Mesodermal cell (in vitro differentiated cells): ENCODE data around the gene RRP7A.
"Not testable (repeated sequence)": the region's sequence is repeated elsewhere in the genome, so short reads cannot be mapped to it uniquely, and the experiment has no call there.

Source experiments
- H3K27ac ChIP-seq: 2 replicates; pipeline ENCODE4 v1.7.0; 2013; ENCODE audit warnings: mild to moderate bottlenecking, low read depth, low read length, moderate library complexity; ENCODE audit not compliant: severe bottlenecking
- H3K36me3 ChIP-seq: 2 replicates; pipeline ENCODE4 v1.7.1; 2013; ENCODE audit warnings: mild to moderate bottlenecking, low read length, moderate library complexity; ENCODE audit not compliant: control insufficient read depth, insufficient read depth
- H3K4me1 ChIP-seq: one replicate; pipeline ENCODE4 v1.7.1; 2013; ENCODE audit warnings: mild to moderate bottlenecking, low read length; ENCODE audit not compliant: insufficient read depth, control insufficient read depth, poor library complexity, severe bottlenecking
- H3K4me3 ChIP-seq: 2 replicates; pipeline ENCODE4 v1.7.0; 2013; ENCODE audit warnings: low read length, control low read depth, mild to moderate bottlenecking; ENCODE audit not compliant: insufficient read depth, poor library complexity, severe bottlenecking; ENCODE audit errors: extremely low read depth
- H3K9me3 ChIP-seq: 2 replicates; pipeline ENCODE4 v1.7.1; 2013; ENCODE audit warnings: mild to moderate bottlenecking, low read length, moderate library complexity; ENCODE audit not compliant: control insufficient read depth
- WGBS, 2 experiments: methylation state at CpG; one replicate each; pipeline ENCODE4 v1.1.5; 2013; ENCODE audit warnings: missing lambda C conversion rate in 2 of 2; ENCODE audit not compliant: insufficient coverage in 2 of 2; 5-methylcytosine and 5-hydroxymethylcytosine counted together

RRP7A gene

DNA sequence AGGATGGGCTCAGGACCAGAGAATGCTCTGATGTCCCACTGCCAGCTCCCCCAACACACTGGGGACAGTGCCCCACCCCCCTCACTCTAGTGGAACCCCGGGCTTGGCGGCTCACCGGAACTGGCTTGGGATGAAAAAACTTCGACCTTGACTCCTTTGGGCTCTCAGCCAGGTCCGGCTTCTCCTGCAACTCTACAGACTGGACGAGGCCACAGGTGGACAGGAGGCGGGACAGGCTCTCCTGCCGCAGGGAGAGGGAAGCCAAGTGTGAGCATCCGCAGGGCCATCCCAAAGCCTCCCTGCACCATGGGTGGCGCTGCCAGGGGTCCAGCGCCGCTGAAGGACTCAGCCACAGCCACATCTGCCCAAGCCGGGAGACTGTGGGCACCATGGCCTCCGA lies 3.7 kb downstream of the RRP7A start:
- Histone ChIP-seq H3K36me3 (peaks cover 20% of the 10 kb centered on the region), H3K9me3 (no peaks in the 10 kb centered on the region)
- 96 to 98% methylated on average over 8 to 13 of the region's 14 CpGs for WGBS, 2 experiments

GRCh38 chr22:42515304-42515703 lies 4.3 kb downstream of the RRP7A start:
- H3K27ac ChIP-seq, H3K4me3 ChIP-seq, H3K9me3 ChIP-seq, H3K4me1 ChIP-seq: not testable (repeated sequence)
- peaks cover 20% of the 10 kb centered on the region for H3K36me3 ChIP-seq
- 91 to 93% methylated on average over 2 to 4 of the region's 8 CpGs for WGBS, 2 experiments

More for the DNA sequence above, 3.7 kb downstream of the RRP7A start:
- no peaks in the 10 kb centered on the region for H3K4me1 ChIP-seq
- H3K27ac ChIP-seq, result no peak overlapping the region
- no peak overlapping the region for H3K4me3 ChIP-seq

- H3K9me3 ChIP-seq, H3K4me1 ChIP-seq, H3K27ac ChIP-seq, H3K4me3 ChIP-seq: not testable (repeated sequence)
- WGBS, 2 experiments, result 83 to 87% methylated on average over 7 of the region's 17 CpGs
- H3K36me3 ChIP-seq, result peaks cover 20% of the 10 kb centered on the region
Measured at GRCh38 chr22:42514331-42514730, 5.3 kb downstream of the RRP7A start.

DNA sequence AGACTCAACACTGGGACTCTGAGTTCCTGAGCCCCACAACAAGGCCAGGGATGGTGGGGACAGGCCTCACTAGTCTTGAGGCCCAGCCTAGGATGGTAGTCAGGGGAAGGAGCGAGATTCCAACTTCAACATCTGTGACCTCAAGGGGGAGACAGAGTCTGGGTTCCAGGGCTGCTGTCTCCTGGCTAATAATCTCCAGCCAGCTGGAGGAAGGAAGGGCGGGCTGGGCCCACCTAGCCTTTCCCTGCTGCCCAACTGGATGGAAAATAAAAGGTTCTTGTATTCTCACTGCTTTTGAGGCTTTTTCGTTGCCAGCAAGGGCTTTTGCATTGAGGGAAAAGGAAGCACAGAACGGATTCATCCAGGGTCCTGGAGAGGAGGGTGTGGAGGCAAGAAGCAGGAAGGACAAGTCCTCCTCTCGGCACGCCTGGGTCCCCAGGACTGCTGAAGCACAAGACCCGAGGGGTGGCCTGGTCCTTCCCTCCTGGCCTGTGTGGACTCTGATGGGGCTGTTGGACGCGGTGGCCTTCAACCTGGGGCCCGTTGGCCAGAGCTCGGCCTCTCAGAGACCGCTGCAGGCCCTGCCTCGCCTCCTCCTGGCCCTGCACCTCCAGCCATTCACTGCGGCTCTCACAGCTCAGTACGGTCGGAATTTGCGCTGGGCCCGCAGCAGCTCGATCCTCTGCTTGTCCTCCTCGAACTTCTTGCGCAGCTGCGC lies 7.2 kb downstream of the RRP7A start:
- H3K36me3 ChIP-seq, result peaks cover 16% of the 10 kb centered on the region
- 89 to 97% methylated on average over 10 to 17 of the region's 22 CpGs for WGBS, 2 experiments
- H3K27ac ChIP-seq, H3K9me3 ChIP-seq, H3K4me3 ChIP-seq, H3K4me1 ChIP-seq: not testable (repeated sequence)

DNA sequence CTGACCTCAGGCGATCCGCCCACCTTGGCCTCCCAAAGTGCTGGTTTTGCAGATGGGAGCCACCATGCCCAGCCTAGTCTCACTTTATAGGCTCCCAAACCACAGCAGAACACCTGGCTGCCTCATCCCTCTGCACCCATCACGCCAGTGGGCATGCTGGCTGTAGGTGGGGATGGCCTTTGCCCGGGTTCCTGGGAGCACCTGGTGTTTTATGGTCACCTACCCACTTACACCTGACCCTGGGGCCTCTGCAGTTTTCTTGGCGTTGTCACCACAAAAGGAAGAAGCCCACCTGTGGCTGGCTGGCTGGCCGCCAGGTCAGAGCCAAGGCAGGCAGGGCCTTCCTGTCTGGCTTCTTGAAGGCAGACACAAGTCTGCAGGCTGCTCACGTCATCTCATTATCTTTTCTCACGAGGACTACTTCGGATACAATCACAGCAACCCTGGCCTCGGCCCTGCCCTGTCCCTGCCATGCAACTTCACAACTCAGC lies 8.2 kb downstream of the RRP7A start:
- no peaks in the 10 kb centered on the region for H3K9me3 ChIP-seq
- H3K4me3 ChIP-seq, result no peak overlapping the region
- H3K27ac ChIP-seq, result no peak overlapping the region
- peaks cover 16% of the 10 kb centered on the region for H3K36me3 ChIP-seq
- H3K4me1 ChIP-seq, result peaks cover 2% of the 10 kb centered on the region
- WGBS, 2 experiments, result 98 to 99% methylated on average over 7 to 9 of the region's 10 CpGs

DNA sequence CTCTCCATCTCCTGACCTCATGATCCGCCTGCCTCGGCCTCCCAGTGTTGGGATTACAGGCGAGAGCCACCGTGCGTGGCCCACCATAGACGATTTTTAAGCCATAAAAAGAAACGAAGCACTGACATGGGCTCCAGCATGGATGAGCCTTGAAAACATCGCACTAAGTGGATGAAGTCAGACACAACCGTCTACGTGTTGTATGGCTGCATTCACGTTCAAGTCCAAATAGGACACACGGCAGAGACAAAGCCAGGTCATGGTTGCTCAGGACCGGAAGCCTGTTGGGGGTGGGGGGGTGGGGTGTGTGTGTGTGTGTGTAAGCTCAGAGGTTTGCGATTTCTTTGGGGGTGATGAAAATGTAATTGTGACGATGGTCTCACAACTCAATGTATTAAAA lies 10.0 kb downstream of the RRP7A start:
- Histone ChIP-seq H3K36me3 (peaks cover 5% of the 10 kb centered on the region), H3K4me1 (peaks cover 2% of the 10 kb centered on the region), H3K4me3 (no peak overlapping the region), H3K9me3 (no peaks in the 10 kb centered on the region), H3K27ac (no peak overlapping the region)
- 93 to 95% methylated on average over 11 to 15 of the region's 15 CpGs for WGBS, 2 experiments

- not testable (repeated sequence) for H3K27ac ChIP-seq, H3K36me3 ChIP-seq, H3K9me3 ChIP-seq, H3K4me1 ChIP-seq, H3K4me3 ChIP-seq
- WGBS, 2 experiments, result 38 to 53% methylated on average over 6 to 8 of the region's 10 CpGs
Measured at GRCh38 chr22:42508975-42509364, 10.6 kb downstream of the RRP7A start.

GRCh38 chr22:42508327-42508974 lies 11.1 kb downstream of the RRP7A start:
- 29 to 64% methylated on average over 3 of the region's 11 CpGs for WGBS, 2 experiments
- not testable (repeated sequence) for H3K27ac ChIP-seq, H3K4me1 ChIP-seq, H3K36me3 ChIP-seq, H3K9me3 ChIP-seq, H3K4me3 ChIP-seq

DNA sequence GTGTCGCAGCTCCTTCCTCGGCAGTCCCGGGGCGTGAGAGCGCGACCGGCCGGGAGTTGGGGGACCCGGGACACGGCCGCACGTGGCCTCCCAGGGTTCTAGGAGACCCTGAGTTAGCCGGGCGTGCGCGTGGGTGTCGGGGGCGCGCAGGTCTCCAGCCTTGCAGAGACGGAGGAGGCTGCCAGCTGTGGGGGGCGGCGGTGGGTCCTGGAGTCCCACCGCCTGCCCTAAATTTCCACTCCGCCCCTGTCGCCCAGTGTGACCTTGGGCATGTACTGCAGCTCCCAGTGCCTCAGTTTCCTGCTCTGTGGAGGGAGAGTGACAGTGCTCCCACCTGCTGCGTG lies 18.8 kb downstream of the RRP7A start:
- no peaks in the 10 kb centered on the region for H3K9me3 ChIP-seq
- WGBS, 2 experiments, result 97 to 99% methylated on average over 17 to 26 of the region's 26 CpGs
- no peak overlapping the region for H3K4me3 ChIP-seq
- H3K27ac ChIP-seq, result no peak overlapping the region
- no peaks in the 10 kb centered on the region for H3K36me3 ChIP-seq
- no peaks in the 10 kb centered on the region for H3K4me1 ChIP-seq

DNA sequence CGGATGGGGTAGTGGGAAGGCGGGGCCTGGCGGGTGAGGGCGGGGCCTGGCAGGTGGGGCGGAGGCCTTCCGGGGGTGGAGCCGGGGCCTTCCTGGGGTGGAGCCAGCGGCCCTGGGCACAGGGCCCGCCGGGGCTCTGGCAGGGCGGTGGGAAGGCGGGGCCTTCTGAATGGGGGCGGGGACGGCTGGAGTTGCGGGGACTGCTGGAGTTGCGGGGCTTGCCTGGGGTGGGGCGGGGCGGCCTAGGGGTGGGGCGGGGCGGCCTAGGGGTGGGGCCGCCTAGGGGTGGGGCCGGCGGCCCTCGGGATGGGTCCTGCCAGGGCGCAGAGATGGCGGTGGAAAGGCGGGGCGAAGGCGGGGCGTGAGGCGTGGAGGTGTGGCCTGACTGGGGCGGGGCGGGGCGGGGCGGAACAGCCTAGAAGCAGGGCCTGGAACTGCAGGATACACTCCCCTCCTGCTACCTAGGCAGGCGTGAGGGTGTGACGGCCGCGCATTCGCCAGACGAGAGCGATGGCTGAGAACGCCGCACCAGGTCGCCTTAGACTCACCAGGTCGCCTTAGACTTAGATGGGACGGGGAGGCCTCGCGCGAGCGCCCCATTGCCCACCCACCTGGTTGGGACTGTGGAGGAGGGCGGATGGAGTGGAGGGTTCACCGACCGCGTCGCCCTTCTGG lies 19.3 kb downstream of the RRP7A start:
- no peak overlapping the region for H3K4me3 ChIP-seq
- H3K27ac ChIP-seq, result no peak overlapping the region
- no peaks in the 10 kb centered on the region for H3K4me1 ChIP-seq
- WGBS, 2 experiments, result 93 to 95% methylated on average over 42 of the region's 56 CpGs
- no peaks in the 10 kb centered on the region for H3K9me3 ChIP-seq
- H3K36me3 ChIP-seq, result no peaks in the 10 kb centered on the region

DNA sequence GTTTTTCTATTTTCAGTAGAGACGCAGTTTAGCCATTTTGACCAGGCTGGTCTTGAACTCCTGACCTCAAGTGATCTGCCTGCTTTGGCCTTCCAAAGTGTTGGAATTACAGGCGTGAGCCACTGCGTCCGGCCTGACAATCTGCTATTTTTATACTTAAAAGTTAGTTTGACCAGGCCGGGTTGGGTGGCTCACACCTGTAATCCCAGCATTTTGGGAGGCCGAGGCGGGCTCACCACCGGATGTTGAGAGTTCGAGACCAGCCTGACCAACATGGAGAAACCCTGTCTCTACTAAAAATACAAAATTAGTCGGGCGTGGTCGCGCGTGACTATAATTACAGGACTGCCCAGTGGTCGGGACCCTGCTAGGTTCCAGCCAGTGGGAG lies 19.8 kb downstream of the RRP7A start:
- 94 to 95% methylated on average over 13 of the region's 15 CpGs for WGBS, 2 experiments
- H3K4me3 ChIP-seq, H3K36me3 ChIP-seq, H3K27ac ChIP-seq, H3K9me3 ChIP-seq, H3K4me1 ChIP-seq: not testable (repeated sequence)
